Right lobe of liver (tissue), 6 donors: Measurements from ENCODE around the gene PTPN1. TPM values are rescaled to one million over a fixed set of nuclear protein-coding genes. Genes with fewer than 3 reads are reported as not detected.

Experiments used
- ATAC-seq, 4 donors: fragments of 200-7000 bp; cut with Tn5 transposase; one replicate each; pipeline ENCODE4 v1.9.1; 2020; ENCODE audit warnings: mild to moderate bottlenecking in 4 of 4, moderate library complexity in 4 of 4
- DNase-seq, 3 donors: peaks; one replicate each; pipeline ENCODE4 v3.0.0-alpha.2; 2020
- H3K27ac ChIP-seq, 3 donors: fragments of 200-600 bp; one replicate each; pipeline ENCODE4 v1.8.0; 2022
- H3K27me3 ChIP-seq, 2 donors: fragments of 200-600 bp; one replicate each; pipeline ENCODE4 v1.8.0; 2022
- H3K36me3 ChIP-seq, 4 donors: fragments of 200-600 bp; sonication (generic) in 1 of 4; one replicate each; pipeline versions ENCODE4 v1.5.1 to v1.8.0; 2017 to 2022; ENCODE audit warnings: control low read depth in 1 of 4
- H3K4me1 ChIP-seq, 4 donors: fragments of 200-600 bp; sonication (generic) in 1 of 4; one replicate each; pipeline versions ENCODE4 v1.5.1 to v1.8.0; 2017 to 2022; ENCODE audit warnings: control low read depth in 1 of 4
- H3K4me3 ChIP-seq, 3 donors: fragments of 200-600 bp; one replicate each; pipeline ENCODE4 v1.8.0; 2022
- H3K9me3 ChIP-seq, 4 donors: fragments of 200-600 bp; sonication (generic) in 1 of 4; one replicate each; pipeline versions ENCODE4 v1.5.1 to v1.8.0; 2017 to 2022; ENCODE audit warnings: control low read depth in 1 of 4
- POLR2A ChIP-seq: fragments of 450-650 bp; IDR thresholded peaks from one replicate; pipeline ENCODE4 v1.6.1; 2017; ENCODE audit warnings: antibody characterized with exemption, mild to moderate bottlenecking
- WGBS: methylation state at CpG from one replicate; pipeline ENCODE4 v1.1.6; 2018; ENCODE audit warnings: low coverage, low lambda C conversion rate; ENCODE audit not compliant: insufficient coverage; ENCODE audit errors: missing lambda C conversion rate; 5-methylcytosine and 5-hydroxymethylcytosine counted together
- intact Hi-C, 2 donors: fragments of 100-400 bp; cut with DNase I; formaldehyde crosslinking; loops; one replicate each; pipeline versions ENCODE4 v1.11.2 to v1.14.1; 2022
- total RNA-seq, 6 experiments: library from RNA; depleted of rRNA in 2 of 6; stranded (reverse); fragments of >200 nt in 2 of 6; fragmentation: NEBNext Ultra II Directional in 3 of 6; extraction: Animal tissue kit (Norgen Biotek cat#: 25700) in 3 of 6; gene quantifications; one replicate each; pipeline versions ENCODE4 v1.1.0 to v1.2.4, GENCODE V29; 2016 to 2023
- TF ChIP-seq, protein P1 (sequence below), 4 donors: fragments of 200-600 bp in 3 of 4; fragments of 450-650 bp in 1 of 4; IDR thresholded peaks; one replicate each; pipeline versions ENCODE4 v1.5.1 to v1.8.0; 2016 to 2022; ENCODE audit warnings: antibody characterized with exemption in 4 of 4, mild to moderate bottlenecking in 2 of 4
- donor health status: DM: no; HTN: yes; CAD: no.
- donor health status: DM: no; HTN: no; CAD: no.
- donor health status: DM: no; HTN: no; CAD: no.
- donor health status: DM: no; HTN: yes; CAD: no.
- donor health status: DM: no; HTN: yes; CAD: no.

Gene PTPN1
- total RNA-seq, 6 experiments from 2014 or later = 9.5 to 14.9 (median 12.6) TPM

DNA sequence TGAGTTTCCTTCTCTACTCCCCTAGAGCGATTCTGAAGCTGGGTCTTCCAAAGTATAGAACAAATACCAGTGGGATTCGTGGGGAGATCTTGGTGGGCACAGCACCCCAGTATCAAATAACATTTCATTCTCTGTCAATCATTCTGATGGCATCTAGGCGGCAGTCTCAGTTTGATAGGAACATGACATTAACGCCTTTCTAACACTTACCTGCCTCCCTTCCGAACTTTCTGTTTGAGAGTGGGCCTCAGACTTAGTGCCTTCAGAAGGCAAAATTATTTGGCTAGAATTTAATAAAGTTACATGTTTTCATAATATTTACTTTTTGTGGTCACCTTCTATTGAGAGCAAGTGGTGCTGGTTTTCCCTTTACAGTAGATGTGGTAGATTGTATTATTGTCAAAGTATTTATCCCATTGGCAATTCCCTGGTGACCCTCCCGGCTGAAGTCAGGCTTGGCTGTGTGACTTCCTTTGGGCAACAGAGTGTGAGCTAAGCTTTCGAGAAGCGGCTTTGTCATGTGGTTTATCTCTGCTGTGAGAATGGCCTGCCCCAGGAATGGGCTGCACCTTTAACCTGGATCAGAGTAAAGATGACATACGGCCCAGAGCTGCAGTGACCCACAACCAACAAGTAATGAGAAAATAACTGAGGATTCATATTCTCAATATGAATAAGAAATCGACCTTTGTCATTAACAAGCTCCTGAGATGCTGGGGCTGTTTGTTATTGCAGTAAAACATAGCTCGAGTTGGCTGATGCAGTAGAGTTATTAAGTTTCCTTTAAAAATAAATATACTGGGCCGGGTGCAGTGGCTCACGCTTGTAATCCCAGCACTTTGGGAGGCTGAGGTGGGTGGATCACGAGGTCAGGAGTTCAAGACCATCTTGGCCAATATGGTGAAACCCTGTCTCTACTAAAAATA is 45.2 kb upstream of the PTPN1 start:
- Histone ChIP-seq H3K27ac (no peak overlapping the region), H3K4me3 (no peak overlapping the region), H3K36me3 (no peaks in the 10 kb centered on the region), H3K4me1 (peaks cover 0 to 20% (median 10%) of the 10 kb centered on the region in 4 donors), H3K27me3 (no peaks in the 10 kb centered on the region), H3K9me3 (no peaks in the 10 kb centered on the region)
- intact Hi-C loops = loop anchor here (5.0 to 10.0 kb wide), 2 partner anchors 160 to 278 kb away; no protein-coding TSS in a partner anchor
- ATAC-seq (no peak), DNase-seq (no peak)
- 59% methylated on average over 12 of the region's 14 CpGs for WGBS
- TF ChIP-seq, protein P1, sequence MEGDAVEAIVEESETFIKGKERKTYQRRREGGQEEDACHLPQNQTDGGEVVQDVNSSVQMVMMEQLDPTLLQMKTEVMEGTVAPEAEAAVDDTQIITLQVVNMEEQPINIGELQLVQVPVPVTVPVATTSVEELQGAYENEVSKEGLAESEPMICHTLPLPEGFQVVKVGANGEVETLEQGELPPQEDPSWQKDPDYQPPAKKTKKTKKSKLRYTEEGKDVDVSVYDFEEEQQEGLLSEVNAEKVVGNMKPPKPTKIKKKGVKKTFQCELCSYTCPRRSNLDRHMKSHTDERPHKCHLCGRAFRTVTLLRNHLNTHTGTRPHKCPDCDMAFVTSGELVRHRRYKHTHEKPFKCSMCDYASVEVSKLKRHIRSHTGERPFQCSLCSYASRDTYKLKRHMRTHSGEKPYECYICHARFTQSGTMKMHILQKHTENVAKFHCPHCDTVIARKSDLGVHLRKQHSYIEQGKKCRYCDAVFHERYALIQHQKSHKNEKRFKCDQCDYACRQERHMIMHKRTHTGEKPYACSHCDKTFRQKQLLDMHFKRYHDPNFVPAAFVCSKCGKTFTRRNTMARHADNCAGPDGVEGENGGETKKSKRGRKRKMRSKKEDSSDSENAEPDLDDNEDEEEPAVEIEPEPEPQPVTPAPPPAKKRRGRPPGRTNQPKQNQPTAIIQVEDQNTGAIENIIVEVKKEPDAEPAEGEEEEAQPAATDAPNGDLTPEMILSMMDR (IDR thresholded peaks at IDR 0.05) = no peak

DNA sequence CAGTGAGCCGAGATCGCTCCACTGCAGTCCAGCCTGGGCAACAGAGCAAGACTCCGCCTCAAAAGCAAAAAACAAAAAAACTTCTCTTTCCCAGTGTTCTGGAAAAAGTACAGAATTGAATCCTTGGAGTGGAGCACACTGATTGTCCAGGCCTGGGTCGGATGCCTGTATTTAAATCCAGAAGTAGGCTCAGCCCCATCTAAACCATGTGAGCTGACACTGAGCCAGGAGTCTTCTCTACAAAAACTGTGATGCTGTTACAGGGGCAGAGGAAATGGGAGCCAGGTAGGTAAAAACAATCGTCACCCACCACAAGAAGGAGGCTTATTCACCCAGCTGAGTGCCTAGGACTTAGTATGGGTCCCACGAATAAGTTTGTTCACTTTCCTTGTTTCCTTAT is 43.0 kb upstream of the PTPN1 start:
- WGBS = 71% methylated on average over 6 of the region's 6 CpGs
- Histone ChIP-seq H3K9me3 (no peaks in the 10 kb centered on the region), H3K4me3 (no peak overlapping the region), H3K27ac (no peak overlapping the region), H3K27me3 (no peaks in the 10 kb centered on the region), H3K4me1 (peaks cover 0 to 28% (median 10%) of the 10 kb centered on the region in 4 donors), H3K36me3 (no peaks in the 10 kb centered on the region)
- TF ChIP-seq, protein P1 (IDR thresholded peaks at IDR 0.05) = no peak
- no peak for TF ChIP-seq POLR2A
- no peak for ATAC-seq
- intact Hi-C loops = loop anchor here in 1 of 2 donors (10.0 kb wide), 1 partner anchor 162 kb away; no protein-coding TSS in a partner anchor
- DNase-seq = no peak

DNA sequence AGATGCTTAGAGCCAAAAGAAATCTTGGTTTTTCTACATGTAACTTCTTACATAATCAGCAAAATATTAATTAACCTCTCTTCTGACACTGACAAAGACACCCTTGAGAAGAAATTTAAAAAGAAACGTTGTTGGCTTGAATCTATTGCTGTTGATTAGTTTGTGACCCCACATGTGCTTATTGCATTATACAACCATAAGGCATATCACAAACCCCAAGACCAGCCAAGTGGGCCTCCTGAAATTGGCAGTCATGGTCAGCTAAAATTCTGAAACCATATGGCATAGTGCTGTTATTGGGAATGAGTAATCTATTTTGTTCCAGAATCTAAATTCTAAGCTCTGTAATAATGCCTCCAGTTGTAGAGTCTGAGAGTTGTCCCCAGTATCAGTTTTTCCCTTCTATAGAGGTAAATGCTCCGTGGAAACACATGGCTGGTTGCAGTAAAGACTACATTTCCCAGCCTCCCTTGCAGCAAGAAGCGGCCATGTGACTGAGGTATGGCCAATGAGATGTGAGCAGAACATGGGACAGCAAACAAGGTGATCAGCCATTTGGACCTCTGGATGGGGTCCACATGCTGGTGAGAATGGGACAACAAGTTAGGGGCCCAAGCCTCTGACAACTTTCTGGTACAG is 42.3 kb upstream of the PTPN1 start:
- peaks cover 0 to 28% (median 10%) of the 10 kb centered on the region in 4 donors for H3K4me1 ChIP-seq
- H3K36me3 ChIP-seq = no peaks in the 10 kb centered on the region
- intact Hi-C loops = loop anchor here in 1 of 2 donors (10.0 kb wide), 1 partner anchor 163 kb away; no protein-coding TSS in a partner anchor
- DNase-seq (peak in 1 of 3 donors; percentile 67), ATAC-seq (peak; percentile 5 to 42 (median 36))
- H3K9me3 ChIP-seq = no peaks in the 10 kb centered on the region
- H3K4me3 ChIP-seq = no peak overlapping the region
- WGBS = 74% methylated on average over 3 of the region's 3 CpGs
- no peaks in the 10 kb centered on the region for H3K27me3 ChIP-seq
- TF ChIP-seq, protein P1 (IDR thresholded peaks at IDR 0.05) = no peak
- no peak for TF ChIP-seq POLR2A
- no peak overlapping the region for H3K27ac ChIP-seq

DNA sequence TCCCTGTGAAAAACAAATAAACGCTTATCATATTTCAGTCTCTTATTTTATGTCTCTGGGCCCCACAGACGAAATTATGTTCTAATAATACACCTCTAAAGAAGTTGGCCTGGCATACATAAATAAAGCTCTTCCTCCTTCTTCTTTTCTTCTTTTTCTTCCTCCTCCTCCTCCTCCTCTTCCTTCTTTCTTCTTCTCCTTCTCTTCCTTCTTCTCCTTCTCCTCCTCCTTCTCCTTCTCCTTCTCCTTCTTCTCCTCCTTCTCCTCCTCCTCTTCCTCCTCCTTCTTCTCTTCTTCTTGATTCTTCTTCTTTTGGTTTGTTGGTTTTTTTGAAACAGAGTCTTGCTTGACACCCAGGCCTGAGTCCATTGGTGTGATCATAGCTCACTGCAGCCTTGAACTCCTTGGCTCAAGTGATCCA is 41.8 kb upstream of the PTPN1 start:
- Histone ChIP-seq H3K27me3 (no peaks in the 10 kb centered on the region), H3K27ac (peak overlapping the region in 1 of 3 donors; percentile 73), H3K4me1 (peaks cover 0 to 28% (median 10%) of the 10 kb centered on the region in 4 donors), H3K36me3 (no peaks in the 10 kb centered on the region), H3K9me3 (no peaks in the 10 kb centered on the region), H3K4me3 (no peak overlapping the region)
- intact Hi-C loops = loop anchor here in 1 of 2 donors (10.0 kb wide), 1 partner anchor 164 kb away; no protein-coding TSS in a partner anchor
- no peak for DNase-seq
- TF ChIP-seq, protein P1 (IDR thresholded peaks at IDR 0.05) = no peak
- TF ChIP-seq POLR2A = no peak
- no peak for ATAC-seq
- 50% methylated on average over 1 of the region's 2 CpGs for WGBS
